AG08395 (cell line): Measurements from ENCODE around the gene TPM1.
A peak's percentile ranks its signal among the peaks of the same experiment; 100 is the strongest.
"Not testable (repeated sequence)": the region's sequence is repeated elsewhere in the genome, so short reads cannot be mapped to it uniquely, and the experiment has no call there.

Source experiments
- DNase-seq: peaks from one replicate; pipeline ENCODE4 v3.0.0; 2012; ENCODE audit warnings: mixed read lengths, low spot score

TPM1 gene

DNA sequence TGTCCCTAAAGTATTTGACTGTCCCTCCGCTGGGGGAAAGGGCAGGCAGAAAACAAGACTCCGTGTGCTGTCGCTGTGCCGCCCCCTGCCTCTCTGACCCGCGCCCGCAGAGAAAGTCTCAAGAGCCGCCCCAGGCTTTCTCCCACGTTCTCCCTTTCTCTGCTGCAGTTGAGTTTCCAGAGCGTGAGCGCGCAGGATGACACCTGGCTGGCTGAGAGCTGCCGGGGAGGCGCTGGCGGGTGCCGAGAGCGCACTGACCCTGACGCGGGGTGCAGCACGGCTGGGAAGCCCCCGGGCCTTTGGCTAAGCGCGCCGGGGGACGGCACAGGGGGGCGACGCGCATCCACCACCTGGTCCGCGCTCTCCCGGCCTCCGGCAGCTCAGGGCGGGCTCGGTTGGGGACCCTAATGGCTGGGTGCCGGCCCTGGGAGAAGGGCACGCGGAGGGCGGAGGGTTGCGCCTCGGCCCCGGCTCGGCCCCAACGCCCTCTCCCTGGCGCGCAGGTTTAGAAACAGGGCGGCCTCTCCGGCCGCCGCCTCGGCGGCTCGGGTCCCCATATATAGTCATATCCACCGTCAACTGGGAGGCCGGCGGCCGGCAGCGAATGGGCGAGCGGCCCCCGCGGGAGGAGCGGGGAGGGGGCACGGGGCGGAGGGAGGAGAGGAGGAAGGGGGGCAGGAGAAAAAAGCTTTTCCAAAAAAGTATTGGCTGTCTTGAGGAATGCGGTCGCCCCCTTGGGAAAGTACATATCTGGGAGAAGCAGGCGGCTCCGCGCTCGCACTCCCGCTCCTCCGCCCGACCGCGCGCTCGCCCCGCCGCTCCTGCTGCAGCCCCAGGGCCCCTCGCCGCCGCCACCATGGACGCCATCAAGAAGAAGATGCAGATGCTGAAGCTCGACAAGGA is at the start of gene TPM1:
TSS of gene TPM1 (plus strand) at position 774 of the 903 bp plus-strand sequence. CDS start at position 857, 83 bp downstream.
- DNase-seq = peak; percentile 93

DNA sequence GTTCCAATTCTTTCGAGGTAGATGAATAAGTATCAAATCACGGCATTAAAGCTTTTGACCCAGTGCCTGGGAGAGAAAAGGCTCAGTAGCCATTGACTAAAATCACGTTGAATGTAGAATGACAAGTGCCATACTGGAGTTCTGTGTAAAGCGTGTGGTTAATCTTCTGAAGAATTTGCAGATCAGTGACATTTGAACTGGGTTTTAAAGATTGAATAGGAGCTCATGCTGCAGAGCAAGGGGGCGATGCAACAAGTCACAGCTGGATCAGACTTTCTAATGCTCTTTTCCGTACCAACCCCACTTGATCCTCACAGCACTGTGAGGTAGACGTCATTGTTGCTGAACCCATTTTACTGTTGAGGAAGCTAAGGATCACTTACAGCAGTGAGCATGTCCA is 49.5 kb upstream of the TPM1 start:
- no peak for DNase-seq

DNA sequence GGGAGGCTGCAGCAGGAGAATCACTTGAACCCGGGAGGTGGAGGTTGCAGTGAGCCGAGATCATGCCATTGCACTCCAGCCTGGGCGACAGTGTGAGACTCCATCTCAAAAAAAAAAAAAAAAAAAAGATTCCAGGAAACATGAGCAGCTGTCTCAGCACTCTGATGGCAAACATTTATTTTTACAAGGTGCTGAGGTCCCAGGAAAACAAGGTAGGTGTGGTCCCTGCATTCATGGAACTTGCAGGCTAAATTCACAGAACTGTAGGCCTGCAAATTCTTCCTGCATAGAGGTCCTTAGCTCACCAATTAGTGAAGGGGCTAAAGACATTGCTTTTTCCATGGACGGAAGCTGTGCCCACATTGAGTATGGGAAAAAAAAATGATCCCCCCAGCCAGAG is 48.9 kb upstream of the TPM1 start:
- DNase-seq = not testable (repeated sequence)

DNA sequence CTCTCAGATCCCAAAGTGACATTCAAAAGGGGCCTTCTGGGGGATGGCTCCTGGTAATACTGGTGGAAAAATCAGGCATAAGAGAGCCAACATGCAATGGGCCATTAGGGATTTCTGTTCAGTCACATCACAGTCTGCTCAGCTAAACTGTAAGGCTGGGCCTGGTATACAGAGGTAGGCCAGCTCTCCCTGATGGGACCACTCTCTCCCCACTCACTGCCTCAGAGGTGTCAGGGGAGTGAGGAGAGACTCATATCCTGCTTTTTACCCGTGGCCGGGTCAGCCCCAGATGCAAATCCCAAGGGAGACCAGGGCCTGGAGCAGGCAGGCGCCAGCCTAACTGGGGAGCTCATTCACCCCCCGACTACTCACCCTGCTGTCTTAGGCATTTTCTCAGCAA is 48.1 kb upstream of the TPM1 start:
- DNase-seq = no peak

DNA sequence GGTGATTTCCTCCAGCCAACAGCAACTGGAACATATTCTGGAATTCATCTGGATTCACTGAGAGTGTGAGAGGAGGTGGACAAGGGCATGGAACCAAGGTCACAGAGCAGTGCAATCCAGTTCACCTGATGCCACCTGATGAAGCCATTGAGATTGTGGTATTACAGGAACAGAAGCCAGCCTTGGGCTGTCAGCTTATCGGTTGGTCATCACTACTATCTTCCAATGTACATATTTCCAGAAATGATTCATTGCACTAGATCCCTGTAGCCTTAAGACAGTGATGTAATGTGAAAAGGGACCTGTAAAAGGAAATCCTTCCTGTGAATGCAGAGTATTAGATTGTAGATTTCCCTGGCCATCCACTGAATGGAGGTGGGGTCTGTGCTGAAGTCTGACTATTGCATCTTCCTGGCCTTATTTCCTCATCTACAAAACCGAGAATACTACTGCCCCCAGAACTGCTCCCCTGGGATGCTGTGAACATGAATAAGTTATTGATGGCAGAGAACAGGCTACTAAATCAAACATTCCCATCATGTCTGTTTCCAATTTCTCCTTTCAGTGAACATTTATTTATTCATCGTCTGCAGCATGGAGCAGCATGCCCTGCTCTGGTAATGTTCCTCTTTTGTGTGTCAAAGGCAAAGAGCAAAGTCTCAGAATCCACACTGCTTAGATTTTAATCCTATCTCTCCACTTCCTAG is 47.4 kb upstream of the TPM1 start:
- DNase-seq = no peak

DNA sequence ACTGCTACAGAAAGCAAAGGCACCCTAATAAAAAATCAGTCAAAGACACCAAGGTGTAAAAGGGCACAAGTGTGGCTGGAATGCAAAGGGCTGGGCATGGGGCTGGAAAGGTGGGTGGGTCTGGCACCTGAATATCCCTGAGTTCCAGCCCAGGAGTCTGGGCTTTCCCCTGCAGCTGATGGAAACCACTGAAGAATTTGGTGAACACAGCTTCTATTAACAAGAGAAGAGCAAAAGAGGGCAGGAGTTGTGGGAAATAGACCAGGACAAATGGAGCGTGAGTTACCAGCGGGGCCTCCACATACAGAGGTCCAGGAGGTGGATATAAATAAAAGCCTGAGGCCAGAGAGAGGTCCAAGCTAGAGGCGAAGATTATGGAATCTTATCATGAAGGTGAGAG is 45.1 kb upstream of the TPM1 start:
- no peak for DNase-seq

DNA sequence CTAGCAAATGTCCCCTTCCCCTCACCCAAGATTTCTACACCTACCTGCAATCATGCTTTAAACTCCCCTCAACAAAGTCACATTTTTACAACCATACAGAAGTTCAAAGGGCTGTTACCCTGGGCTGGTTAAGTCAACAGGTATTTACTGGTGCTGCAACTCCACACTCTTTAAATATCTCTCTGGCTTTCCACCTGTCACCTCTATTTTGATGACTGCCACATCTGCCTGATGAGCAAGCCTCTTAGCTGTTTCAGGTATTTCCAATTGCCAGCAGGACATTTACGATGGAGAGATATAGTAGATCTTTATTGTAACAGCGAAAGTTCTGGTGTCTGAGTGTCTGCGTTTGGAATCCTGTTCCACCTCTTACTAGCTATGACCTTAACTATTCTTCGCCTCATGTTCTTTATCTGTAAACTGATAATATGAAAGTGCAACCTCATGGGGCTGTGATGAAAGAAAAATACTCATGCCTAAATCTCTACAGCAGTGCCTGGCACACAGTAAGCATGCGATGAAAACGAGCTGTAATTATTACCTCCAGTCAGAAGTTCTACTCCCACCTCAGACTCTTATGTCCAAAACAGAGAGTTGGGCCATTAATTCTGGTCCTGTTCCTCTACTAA is 44.2 kb upstream of the TPM1 start:
- DNase-seq = no peak

DNA sequence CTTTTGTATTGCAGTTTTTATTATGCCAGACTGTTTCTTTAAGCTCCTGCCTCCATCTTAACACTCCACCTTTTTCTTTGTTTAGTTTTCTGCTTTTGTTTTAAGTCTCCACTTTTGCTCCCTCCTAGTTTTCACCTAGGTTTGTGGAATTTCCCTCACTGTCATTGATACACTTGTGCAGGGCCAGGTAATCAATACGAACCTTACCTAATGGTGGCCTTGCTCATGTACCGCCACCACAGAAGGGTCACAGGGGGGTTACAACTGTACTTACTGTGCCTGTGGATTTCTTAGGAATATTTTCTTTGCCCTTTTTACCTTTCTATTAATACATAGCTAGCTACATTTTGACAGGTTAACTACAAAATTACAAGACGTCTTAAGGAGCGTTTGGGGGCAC is 43.4 kb upstream of the TPM1 start:
- no peak for DNase-seq

DNA sequence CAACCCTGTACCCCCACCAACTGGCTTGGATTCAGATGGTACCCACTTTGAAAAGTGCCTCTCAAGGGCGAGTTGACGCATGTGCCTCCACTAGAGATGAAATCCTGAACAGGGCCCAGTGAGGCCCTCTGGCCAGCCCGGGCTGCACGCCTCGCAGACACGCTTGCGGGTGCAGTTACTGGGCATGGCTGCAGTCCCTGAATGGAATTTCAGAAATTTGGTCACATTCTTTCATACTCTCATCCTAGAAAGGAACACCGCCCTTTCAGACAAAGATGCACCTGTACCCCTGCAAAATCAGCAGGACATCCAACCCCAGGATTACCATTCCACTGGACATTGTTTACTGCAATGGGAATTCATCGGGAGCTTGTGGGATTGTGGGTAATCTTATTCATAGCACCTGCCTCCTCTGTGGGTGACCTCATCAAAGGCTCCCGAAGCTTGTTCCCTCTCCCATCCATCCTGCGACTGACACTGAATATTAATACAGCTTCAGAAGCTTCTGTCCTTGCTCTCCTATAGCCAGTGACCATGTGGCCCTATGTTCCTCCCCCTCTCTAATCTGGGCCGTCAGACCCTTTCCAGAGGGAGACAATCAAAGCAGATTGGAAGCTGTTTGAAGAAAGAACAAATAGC is 42.5 kb upstream of the TPM1 start:
- no peak for DNase-seq

DNA sequence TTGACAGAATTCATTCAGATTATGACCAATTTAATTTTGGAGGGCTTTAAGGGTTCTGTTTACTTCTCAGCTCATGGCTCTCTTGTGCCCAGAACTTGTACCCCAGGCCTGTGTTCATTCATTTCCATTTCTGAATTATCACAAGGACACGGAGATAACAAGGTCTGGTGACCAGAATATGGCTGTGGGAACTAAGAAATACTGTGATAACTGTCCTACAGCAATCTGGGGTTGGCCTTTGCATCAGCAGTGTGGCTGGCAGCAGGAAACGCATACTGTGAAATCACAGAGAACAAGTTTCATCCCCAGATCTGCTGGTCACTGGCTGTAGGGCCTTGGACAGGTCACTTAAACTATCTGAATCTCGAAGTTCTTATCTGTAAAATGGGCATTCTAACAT is 41.8 kb upstream of the TPM1 start:
- no peak for DNase-seq

DNA sequence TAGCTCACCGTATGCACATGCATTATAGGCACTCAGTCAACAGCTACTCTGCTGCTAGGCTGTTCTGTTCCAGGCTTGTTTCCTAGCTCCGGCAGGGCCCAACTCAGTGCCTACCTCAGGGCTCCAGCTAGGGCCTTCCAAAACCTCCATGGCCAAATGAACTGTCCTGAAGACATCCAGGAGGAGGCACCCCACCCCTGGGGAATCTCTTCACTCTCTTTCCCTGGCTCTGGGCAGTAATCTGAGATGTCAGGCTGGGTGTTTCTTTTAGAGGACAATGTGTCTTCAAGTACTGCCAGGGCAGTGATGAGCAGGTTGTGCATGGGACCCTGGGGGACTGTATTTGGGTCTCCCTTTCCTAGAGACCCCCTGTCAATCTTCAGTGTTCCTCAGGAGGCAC is 38.3 kb upstream of the TPM1 start:
- DNase-seq = peak; percentile 33

DNA sequence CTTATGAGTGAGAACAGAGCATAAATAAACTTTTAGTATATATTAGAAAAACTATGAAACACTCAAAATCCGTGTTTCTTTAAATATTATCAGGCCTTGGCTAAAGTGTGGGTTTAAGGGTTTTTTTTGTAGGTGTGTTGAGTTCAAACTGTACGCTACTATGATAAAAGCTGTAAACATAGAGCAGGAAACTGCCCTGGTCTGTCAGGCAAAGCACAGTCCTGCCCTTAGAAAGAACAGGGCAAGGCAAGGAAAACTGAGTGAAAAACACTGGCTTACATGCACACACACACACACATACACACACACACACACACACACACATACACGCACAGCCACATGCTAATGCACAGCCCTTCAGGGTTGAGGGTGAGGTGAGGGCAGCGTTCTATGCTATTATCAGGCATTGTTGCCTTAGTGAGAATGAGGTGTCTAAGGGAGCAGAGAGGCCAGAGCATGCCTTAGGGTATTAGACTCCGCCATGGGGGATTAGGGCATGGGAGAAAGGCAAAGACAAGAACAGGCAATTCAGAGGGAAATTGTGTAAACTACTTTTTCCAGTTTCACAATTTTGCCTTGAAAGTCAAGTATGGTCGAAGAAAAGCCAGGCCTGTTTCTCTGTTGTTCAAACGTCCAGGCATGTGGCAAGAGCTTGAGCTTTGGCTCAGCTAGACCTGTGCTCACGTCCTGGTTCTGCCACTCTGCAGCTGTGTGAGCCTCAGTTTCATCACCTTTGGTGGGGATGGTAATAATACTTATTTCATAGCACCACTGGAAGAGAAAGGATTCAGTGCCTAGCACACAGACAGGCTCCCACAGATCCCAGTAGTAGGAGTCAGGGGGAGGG is 36.3 kb upstream of the TPM1 start:
- DNase-seq = no peak

DNA sequence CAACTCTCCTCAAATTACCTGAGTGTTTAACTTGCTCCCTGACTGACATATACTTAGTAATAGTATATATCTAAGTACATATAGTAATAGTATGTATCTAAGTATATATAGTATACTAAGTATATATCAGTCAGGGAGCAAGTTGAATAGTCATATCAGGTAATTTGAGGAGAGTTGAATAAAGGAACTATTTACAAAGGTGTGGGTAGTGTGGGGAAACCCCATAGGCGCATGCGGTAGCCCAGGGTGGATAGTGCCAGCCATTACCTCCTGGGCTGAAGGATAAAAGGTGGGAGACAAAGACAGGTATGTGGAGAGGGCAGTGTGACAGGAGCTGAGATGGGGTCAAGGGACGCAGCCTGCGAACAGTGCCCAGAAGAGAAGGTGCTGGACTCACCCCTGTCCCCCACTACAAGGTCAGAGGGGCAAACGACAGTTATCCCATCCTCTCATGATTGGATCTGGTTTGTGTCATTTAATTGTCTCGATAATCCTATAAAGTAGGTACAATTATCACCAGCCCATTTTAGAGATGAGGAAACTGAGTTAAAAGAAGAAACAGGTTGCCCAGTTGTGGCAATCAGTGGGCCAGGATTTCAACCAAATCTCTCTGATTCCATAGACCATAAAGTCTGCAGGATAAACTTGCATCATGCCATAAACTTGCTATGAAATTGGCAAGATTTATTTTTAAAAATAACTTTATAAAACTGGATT is 34.1 kb upstream of the TPM1 start:
- no peak for DNase-seq

DNA sequence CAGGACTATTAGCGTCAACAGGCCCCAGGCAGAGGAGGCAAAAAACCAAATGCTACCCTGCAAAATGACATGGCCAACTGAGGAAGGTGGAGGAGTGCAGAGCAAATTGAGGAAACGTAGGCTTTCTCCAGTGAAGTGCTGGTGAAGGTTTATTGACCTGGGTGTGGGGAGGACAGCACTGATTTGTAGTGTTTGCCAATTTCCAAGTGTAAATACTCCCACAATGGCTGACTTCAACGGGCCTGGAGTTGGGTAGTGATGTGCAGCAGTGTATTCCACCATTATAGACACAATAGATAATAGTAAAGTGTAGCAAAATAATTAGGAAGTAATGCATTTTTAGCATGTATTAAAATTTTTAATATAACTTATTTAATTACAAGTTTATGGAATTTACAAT is 32.2 kb upstream of the TPM1 start:
- no peak for DNase-seq

DNA sequence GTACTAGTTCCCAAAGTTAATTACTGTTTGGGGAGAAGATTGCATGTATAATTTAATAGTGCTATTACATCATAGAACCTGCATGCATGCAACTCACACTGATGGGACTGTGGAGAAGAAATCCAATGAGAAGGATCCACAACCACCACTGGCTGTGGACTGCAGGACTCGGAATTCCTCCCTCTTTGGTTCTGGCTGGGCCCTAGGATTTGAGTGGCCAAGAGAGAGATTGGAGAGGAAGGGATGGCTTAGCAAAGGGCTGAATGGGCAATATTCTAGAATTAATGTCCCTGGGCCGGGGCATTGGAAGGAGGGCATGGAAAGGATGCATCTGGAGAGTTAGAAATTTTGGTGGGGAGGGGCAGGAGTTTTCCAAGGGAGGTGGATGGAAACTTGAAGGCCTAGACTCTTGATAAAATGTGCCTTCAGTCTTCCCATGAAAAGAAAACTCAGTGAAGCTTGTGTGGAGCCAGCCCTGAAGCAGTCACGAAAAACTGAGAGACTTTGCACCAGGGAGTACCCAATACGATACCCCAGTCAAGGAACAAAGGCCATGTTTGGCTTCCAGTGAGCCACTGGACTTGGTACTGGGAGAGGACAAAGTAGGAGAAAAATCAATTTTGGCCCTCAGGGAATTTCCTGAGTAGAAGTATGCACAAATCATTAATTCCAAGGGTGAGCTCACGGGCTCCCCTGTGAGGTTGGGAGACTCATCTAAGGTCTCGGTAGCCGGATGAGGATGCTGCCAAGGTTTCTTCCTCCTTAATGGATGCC is 31.4 kb upstream of the TPM1 start:
- DNase-seq = no peak

DNA sequence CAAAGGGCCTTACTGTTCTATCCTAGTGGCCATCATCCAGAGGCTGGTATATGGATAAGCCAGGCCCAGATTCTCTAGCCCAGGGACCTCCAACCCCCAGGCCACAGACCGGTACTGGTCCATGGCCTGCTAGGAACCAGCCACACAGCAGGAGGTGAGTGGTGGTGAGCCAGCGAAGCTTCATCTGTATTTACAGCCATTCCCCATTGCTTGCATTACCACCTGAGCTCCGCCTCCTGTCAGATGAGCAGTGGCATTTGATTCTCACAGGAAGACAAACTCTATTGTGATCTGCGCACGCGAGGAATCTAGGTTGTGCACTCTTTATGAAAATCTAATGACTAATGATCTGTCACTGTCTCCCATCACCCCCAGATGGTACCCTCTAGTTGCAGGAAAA is 30.1 kb upstream of the TPM1 start:
- no peak for DNase-seq

DNA sequence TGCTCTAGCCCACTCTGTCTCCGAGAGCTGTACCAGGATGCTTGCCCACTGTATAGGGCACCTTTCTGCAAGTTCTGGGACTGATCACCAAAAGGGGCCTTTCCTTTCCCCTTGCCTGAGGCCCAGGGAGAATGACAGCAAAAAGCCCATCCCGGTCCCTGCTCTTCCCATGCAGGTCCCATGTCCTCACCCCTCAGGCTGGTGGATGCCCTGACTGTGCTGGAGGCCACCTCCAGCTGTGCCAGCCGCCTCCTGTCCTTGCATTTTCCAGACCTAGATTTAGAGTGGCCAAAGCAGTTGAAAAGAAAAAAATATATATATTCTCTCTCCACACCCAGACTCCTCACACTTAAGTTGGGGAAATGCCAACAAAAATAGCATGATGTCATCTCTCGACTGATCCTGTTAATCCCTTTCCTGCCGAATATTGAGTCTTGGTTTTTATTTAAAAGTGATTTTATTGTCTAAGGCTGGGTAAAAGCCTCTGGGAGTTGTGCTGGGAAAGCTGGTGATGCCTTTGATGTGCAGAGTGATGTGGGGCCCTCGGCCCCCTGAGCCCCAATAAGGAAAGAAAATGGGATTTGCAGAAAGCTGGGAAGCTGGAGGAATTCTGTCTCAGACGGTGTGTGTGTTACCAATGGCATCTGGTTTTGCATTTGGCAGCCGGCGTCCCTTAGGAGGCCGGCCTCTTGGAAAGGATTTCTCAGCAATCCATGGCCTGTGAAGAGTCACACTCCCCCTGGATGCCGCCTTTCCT is 29.3 kb upstream of the TPM1 start:
- DNase-seq = peak; percentile 66

DNA sequence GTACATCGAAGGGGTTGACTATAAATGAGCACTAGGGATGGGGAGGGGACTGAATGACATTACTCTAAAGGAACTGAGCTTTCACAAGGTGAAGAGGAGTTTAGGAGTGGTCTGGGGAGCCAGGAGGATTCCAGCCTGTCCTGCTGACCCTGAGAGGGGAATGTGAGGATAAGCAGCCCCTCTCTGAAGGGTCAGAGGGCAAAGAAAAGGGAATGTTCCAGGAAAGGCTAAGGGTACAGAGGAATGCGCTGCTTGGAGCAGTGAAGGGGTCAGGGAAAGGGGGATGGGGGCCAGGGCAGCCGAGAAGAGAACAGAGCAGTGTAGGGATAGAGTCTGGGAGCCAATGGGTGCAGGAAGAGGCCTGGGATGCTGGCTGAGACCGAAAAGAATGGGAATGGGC is 28.0 kb upstream of the TPM1 start:
- no peak for DNase-seq

DNA sequence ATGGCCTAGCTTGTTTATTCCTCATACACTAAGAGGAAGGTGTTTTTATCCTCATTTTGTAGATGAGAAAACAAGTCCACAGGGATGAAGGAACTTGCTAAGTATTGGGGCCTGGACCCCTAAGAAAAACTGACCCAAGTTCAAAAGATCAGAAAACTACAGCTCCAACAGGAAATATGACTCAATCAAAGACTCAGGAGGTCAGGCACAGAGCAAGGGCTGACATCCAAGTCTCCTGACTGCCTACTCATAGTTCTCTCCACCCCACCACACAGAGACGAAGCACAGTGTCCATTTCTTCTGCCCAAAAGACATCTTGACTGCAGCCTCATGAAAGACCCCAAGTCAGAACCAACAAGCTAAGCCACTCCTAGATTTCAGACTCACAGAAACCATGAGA is 26.9 kb upstream of the TPM1 start:
- DNase-seq = peak; percentile 83
